HG02852 (cell line): ENCODE measurements around the gene DYSF.

Source experiments
- ATAC-seq: cut with Tn5 transposase; IDR thresholded peaks from one replicate; pipeline ENCODE4 v1.9.1; 2021; ENCODE audit warnings: mild to moderate bottlenecking, moderate library complexity; ENCODE audit not compliant: unreplicated experiment

The DYSF gene

GRCh38 chr2:71685073-71685848, 231.9 kb downstream of the DYSF start:
- no peak for ATAC-seq

GRCh38 chr2:71685941-71686611, 232.7 kb downstream of the DYSF start:
- no peak for ATAC-seq

- no peak for ATAC-seq
Observed at GRCh38 chr2:71686781-71687180, 233.4 kb downstream of the DYSF start.

- no peak for ATAC-seq
Observed at GRCh38 chr2:71687412-71687811, 234.1 kb downstream of the DYSF start.

- ATAC-seq: no peak
Observed at GRCh38 chr2:71688530-71688929, 235.2 kb downstream of the DYSF start.

GRCh38 chr2:71689393-71689792, 236.0 kb downstream of the DYSF start:
- no peak for ATAC-seq

DNA sequence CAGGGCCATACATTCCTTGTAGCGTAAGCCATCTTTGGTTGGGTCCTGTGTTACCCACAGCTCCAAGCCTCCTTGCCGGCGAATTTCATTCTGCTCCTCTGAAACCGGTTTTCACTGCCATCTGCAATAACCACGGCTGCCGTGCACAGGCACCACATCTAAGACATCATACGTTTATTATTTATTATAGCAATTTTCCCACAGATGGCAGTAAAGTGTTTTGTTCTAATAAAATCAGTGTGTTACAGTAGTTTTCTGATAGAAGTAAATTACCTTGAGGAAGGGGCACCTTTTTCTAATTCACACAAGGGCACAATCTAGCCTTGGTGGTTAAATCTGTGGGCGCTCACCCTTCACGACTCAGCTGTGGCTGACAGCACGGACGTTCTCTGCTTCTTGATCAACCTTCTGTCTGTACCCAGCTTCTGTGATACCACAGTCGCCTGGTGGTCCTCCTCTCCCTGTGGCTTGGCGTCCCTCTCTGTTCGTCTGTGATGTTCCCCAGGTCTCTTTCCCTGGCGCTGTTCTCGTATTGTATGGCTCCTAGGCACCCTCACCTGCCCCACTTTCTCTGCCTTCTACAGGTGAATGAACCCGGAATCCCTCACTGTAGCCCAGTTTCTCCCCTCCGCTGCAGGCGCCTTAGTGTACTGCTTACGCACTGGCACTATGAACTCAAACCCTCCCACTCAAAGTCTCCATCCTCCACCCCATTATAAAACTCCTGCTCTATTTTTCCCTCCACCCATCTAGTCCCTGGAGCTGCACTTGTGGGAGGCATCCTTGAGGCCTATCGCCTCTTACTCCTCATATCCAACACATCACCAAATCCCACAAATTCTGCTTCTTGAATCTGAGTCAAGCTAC, 236.8 kb downstream of the DYSF start:
- ATAC-seq: no peak

DNA sequence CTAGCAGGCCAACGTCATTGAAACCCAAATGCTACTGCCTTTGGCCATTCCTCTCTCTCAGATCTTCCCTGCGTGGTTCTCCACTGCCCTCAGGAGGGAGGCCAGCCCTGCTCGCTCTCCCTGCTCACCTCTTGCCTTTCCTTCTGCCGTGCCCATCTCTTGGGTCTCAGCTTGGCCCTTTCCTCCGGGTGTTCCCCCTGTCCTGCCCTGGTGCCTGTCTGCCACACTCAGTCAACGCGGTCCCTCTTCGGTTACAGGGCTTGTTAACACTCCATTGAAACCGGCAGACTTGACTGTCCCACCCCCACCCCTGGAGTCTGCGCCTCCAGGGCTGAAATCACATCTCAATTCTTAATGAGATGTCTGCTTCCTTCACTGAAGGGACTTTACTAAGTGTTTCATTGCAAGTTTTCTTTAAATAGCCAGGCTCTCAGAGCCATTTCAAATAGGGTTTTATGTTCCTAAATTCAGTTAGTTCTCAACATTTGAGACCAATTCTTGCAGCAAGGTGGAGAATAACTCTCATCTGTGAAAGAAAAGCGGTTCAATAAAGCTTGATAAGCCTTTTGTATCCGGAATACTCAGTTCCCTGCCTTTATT, 237.6 kb downstream of the DYSF start:
- ATAC-seq: no peak

DNA sequence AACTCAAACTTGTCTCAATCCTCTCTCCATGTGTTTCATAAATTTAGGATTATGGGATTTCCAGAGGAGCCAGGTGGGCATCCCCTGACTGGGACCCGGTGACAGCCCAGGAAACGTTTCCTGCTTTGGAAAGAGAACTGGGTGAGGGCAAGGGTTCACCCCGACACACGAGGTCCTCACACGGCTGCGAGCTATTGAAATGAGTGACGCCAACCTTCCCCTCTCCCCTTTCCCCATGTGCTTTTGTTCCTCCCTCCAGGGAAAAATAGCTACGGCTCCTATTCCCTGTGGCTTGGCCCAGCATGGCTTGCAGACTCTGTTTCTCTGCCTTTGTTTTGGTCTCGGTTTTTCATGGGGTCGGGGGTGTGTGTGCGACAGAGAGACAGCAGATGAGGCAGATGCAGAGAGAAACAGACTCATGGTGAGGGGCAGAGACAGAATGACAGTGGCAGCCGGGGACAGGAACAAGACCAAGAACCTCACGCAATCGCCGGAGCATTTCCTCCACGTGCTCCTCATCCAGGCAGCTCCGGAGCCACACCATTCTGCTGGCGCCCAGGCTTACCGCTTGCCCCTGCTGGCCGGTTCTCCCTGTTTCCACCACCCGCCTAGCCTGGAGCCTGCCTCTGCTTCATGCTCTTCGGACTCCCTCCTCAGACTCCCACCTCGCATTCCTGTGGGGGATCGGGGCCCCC, 238.5 kb downstream of the DYSF start:
- no peak for ATAC-seq

DNA sequence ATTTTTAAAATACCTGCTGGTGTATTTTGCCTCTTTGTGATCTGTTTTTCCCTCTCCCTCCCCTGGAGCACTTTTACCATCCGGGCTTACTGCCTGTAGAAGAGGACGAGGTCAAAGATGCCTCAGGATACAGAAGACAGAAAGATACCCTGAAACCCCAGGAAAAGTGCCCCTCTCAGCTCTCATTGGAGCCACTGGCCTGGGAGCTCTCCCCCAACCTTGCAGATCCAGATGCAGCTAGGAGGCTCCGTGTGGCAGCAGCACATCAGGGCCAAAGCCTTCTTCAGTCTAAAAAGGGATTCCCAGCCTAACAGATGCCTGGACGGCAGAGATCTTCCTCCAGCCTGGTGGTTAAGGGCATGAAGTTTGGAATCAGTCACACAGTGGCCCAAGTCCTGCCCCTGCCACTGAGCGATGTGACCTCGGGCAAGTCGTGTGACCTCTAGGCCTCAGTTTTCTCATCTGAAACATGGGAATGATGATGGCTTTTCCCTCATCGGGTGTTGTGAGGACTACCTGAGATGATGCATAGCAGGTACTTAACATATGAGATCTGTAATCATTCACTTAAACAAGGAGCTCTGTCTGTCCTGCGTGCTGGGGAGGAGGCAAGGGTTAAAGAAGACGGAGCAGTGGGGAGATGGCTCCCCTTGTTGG, 239.4 kb downstream of the DYSF start:
- ATAC-seq: no peak

DNA sequence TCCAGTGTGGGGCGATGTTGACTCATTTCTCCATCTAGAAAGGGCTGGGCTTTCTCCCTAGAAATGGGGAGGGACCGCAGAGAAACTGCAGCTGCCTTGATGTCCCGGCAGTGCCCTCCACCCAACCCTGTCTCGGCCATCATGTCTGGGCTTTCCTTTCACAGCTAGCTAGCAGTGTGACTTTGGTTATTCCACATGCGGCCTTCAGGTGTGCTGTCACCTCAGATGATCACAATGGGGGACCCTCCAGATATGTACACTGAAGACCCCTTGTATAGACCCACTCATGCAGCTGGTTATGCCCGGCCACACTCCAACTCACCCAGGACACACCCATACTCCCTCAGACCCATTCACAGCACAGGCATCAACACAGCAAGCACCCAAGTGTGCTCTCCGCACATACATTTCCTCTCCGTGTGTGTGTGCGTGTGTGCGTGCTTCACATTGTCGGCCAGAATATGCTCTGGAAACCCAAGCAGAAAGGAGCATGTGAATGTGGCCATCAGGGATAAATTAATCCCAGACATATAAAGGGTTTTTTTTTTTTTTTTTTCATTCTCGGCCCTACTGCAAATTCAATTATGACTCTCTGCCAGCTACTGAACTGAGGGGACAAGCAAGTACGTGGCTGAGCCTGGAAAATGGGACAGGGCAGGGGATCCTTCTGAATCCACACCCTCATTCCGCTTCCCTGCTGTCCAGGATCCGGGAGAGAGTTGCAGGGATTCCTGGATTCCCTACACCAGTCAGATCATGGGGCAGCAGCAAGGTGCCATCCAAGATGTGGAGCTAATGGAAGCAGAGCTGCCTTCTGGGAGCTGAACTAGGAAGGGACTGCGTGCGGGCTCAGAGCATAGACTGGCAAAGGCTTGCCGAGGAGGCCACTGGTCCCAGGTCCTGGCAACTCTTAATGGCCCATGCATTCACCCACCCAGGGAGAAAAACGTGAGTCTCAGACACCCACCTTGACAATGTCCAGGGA, 240.2 kb downstream of the DYSF start:
- ATAC-seq: no peak

DNA sequence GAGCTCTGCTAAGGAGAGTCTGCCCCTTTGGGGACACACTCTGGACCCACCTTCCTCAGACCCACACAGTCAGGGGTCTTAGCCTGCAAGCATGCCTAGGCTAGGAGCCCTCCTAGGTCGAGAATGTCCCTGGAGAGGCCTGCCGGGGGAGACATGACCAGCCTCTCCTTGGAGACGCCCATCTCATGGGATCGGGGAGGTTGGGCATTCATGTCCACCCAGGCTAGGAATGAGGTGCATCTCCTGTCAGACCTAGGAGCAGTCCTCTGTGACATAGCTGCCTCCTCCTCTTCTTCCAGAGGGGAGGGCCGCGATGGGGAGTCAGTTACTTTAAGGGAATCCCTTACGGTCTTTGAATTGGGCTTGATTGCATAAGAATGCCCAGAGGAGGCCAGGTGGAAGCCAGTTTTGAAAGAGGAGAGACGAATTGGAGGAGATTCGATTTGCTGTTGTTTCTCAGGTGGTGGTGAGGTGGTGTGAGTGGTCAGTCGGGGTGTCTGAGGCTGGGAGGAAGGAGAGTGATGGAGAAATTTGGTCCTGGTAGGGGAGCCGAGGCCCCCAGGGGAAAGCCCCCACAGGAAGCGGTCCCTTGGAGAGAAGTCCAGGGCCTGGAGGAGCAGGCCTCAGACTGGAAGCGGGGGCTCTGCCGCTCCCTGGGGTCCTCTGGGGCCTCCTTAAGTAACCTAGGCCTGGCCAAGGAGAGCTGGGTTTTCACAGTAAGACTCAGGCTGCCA, 241.3 kb downstream of the DYSF start:
- ATAC-seq: no peak

DNA sequence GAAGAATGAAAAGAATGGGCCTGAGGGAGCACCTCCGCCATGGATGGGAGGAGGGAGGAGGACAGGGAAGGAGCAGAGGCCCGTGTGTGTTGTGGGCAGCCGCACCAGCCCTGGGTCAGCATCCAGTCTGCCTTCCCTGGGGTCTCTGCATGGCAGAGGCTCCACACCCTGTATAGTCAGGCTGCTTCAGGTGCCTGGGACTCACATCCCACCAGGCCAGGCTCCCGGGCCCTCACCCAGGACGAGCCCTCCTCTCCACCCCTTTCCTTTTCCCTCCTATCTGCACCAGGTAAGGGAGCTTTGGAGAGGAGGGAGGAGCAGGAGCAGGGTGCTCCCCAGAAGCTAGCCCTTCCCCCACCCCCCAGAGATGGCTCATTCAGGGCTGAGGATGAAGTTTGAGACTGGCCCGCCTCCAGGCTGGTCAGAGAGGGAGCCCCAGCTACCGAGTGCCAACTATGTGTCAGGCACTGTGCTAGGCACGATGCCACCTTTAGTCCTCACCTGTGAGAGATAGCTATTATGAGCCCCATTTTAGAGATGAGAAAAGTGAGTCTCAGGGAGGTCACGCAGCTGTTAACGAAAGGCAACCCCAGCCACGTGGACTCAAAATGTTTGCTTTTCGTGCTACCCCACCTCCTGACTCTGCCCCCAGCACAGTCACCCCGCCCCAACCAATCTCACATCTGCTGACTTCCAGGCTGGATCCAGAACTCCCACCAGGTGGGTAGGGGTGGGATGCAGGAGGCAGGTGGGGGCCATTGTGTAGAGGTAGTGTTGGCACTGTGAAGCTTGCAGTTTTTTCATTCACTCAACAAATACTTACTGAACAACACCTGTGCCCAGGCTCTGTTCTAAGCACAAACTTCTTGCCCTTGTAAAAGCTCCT, 242.1 kb downstream of the DYSF start:
- ATAC-seq: no peak

DNA sequence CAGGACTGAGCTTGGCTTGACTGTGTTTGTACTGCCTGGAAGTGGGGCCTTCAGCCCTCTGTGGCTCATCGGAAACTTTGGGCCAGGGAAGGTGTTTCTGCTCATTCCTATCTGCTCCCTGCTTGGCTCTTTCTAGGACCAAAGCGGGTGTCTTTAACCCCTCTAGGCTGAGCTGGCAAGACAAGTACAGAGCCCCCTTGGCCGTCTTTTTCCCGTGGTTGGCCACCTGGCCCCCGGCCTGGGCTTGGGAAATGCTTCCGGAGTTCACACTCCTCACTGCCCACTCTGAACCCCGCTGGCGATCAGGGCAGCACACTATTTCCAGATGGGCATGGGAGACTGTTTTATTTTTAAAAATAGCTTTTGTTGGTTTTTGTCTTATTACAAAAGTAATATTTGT, 243.0 kb downstream of the DYSF start:
- ATAC-seq: no peak

- no peak for ATAC-seq
Observed at GRCh38 chr2:71697106-71698004, 244.0 kb downstream of the DYSF start.

- no peak for ATAC-seq
Observed at GRCh38 chr2:71699428-71699827, 246.1 kb downstream of the DYSF start.
